Gastroesophageal sphincter (tissue), 4 donors: ENCODE data around the gene CMSS1. TPM values are rescaled to one million over a fixed set of nuclear protein-coding genes. Genes with fewer than 3 reads are reported as not detected.

Experiments
- ATAC-seq: fragments of 150-250 bp; one replicate; pipeline ENCODE4 v1.9.1; 2016; ENCODE audit warnings: mild to moderate bottlenecking, moderate library complexity
- H3K27ac ChIP-seq, 4 donors: fragments of 200-600 bp; sonication (generic) in 3 of 4; 1 replicate in 3 of 4; 2 replicates in 1 of 4; pipeline ENCODE4 v1.5.1; 2016 to 2019
- H3K27me3 ChIP-seq: fragments of 200-600 bp; sonication (generic); one replicate; pipeline ENCODE4 v1.5.1; 2019
- H3K36me3 ChIP-seq, 2 donors: fragments of 200-600 bp; sonication (generic); one replicate each; pipeline ENCODE4 v1.5.1; 2019; ENCODE audit warnings: control low read depth in 1 of 2
- H3K4me1 ChIP-seq, 3 donors: fragments of 200-600 bp; sonication (generic); 1 replicate in 2 of 3; 2 replicates in 1 of 3; pipeline ENCODE4 v1.5.1; 2016 to 2019; ENCODE audit warnings: control low read depth in 2 of 3
- H3K4me3 ChIP-seq, 2 donors: fragments of 200-600 bp; sonication (generic); one replicate each; pipeline ENCODE4 v1.5.1; 2019; ENCODE audit warnings: mild to moderate bottlenecking in 1 of 2, moderate library complexity in 1 of 2
- H3K9me3 ChIP-seq, 3 donors: fragments of 200-600 bp; sonication (generic); one replicate each; pipeline ENCODE4 v1.5.1; 2017 to 2019; ENCODE audit warnings: control low read depth in 2 of 3
- EP300 ChIP-seq: sonication (generic); formaldehyde crosslinking; IDR thresholded peaks from one replicate; pipeline ENCODE4 v1.6.1; 2017; ENCODE audit warnings: antibody characterized with exemption, mild to moderate bottlenecking
- POLR2A ChIP-seq, 2 donors: fragments of 450-650 bp; IDR thresholded peaks; one replicate each; pipeline ENCODE4 v1.6.1; 2017; ENCODE audit warnings: antibody characterized with exemption in 2 of 2, mild to moderate bottlenecking in 2 of 2, moderate library complexity in 1 of 2
- POLR2AphosphoS5 ChIP-seq: sonication (generic); formaldehyde crosslinking; IDR thresholded peaks from one replicate; pipeline ENCODE4 v1.6.1; 2017; ENCODE audit warnings: antibody characterized with exemption
- WGBS, 2 donors: methylation state at CpG; one replicate each; pipeline ENCODE4 v1.1.5; 2018; ENCODE audit warnings: low coverage in 1 of 2; 5-methylcytosine and 5-hydroxymethylcytosine counted together
- total RNA-seq, 4 donors: library from RNA; depleted of rRNA; stranded (reverse); fragments of >200 nt; gene quantifications; one replicate each; pipeline ENCODE4 v1.1.0, GENCODE V29; 2016
- TF ChIP-seq, protein P1 (sequence below), 4 experiments: fragments of 200-600 bp in 2 of 4; fragments of 450-650 bp in 2 of 4; sonication (generic) in 1 of 4; IDR thresholded peaks; one replicate each; pipeline ENCODE4 v1.5.1; 2017 to 2019; ENCODE audit warnings: antibody characterized with exemption in 4 of 4, mild to moderate bottlenecking in 2 of 4, moderate library complexity in 2 of 4

The CMSS1 gene
- total RNA-seq, 4 donors from 2014 or later: 15.2 to 20.8 (median 16.6) TPM

DNA sequence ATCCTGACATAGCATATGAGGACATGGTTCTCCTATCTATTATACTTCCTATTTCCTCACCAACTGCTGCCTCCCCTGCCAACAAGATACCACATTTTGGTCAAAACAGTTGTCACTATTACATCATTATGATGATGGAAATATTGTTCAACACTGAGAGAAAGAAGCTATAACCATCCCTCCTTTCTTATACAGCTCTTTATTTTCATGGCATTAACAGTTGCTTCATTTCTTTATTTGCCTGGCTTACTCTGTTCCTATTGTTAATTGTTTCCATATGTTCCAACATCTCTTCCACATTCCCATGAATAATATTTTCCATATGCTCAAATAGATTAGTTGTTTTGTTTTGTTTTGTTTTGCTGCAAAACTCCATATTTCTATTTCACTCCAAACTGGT, 337.5 kb downstream of the CMSS1 start:
- peaks cover 5 to 46% (median 19%) of the 10 kb centered on the region in 3 donors for H3K4me1 ChIP-seq
- H3K4me3 ChIP-seq: no peak overlapping the region
- peaks cover 0 to 18% (median 0%) of the 10 kb centered on the region in 3 donors for H3K9me3 ChIP-seq
- H3K27me3 ChIP-seq: no peaks in the 10 kb centered on the region
- TF ChIP-seq EP300: no peak
- TF ChIP-seq, protein P1, sequence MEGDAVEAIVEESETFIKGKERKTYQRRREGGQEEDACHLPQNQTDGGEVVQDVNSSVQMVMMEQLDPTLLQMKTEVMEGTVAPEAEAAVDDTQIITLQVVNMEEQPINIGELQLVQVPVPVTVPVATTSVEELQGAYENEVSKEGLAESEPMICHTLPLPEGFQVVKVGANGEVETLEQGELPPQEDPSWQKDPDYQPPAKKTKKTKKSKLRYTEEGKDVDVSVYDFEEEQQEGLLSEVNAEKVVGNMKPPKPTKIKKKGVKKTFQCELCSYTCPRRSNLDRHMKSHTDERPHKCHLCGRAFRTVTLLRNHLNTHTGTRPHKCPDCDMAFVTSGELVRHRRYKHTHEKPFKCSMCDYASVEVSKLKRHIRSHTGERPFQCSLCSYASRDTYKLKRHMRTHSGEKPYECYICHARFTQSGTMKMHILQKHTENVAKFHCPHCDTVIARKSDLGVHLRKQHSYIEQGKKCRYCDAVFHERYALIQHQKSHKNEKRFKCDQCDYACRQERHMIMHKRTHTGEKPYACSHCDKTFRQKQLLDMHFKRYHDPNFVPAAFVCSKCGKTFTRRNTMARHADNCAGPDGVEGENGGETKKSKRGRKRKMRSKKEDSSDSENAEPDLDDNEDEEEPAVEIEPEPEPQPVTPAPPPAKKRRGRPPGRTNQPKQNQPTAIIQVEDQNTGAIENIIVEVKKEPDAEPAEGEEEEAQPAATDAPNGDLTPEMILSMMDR (IDR thresholded peaks at IDR 0.05): no peak
- TF ChIP-seq POLR2AphosphoS5: no peak
- no peak for ATAC-seq
- H3K27ac ChIP-seq: no peak overlapping the region
- no peaks in the 10 kb centered on the region for H3K36me3 ChIP-seq

- Histone ChIP-seq H3K27me3 (no peaks in the 10 kb centered on the region), H3K4me3 (no peak overlapping the region)
Observed at GRCh38 chr3:100155590-100155989, 337.9 kb downstream of the CMSS1 start.

GRCh38 chr3:100157685-100158084, 340.0 kb downstream of the CMSS1 start:
- H3K4me1 ChIP-seq: peaks cover 5 to 38% (median 19%) of the 10 kb centered on the region in 3 donors
- peaks cover 0 to 18% (median 0%) of the 10 kb centered on the region in 3 donors for H3K9me3 ChIP-seq
- TF ChIP-seq POLR2A (IDR thresholded peaks at IDR 0.05): no peak
- TF ChIP-seq EP300: no peak
- no peak for TF ChIP-seq POLR2AphosphoS5
- no peak for ATAC-seq
- WGBS, 2 donors: 56 to 67% methylated on average over 1 to 2 of the region's 2 CpGs
- H3K4me3 ChIP-seq: no peak overlapping the region
- H3K36me3 ChIP-seq: no peaks in the 10 kb centered on the region
- no peak overlapping the region for H3K27ac ChIP-seq
- H3K27me3 ChIP-seq: no peaks in the 10 kb centered on the region

More at GRCh38 chr3:100155590-100155989, 337.9 kb downstream of the CMSS1 start:
- H3K27ac ChIP-seq: no peak overlapping the region
- no peaks in the 10 kb centered on the region for H3K36me3 ChIP-seq
- H3K4me1 ChIP-seq: peaks cover 5 to 46% (median 21%) of the 10 kb centered on the region in 3 donors
- no peak for ATAC-seq
- H3K9me3 ChIP-seq: peaks cover 0 to 18% (median 0%) of the 10 kb centered on the region in 3 donors
- TF ChIP-seq, protein P1 (IDR thresholded peaks at IDR 0.05): no peak
- TF ChIP-seq POLR2A (IDR thresholded peaks at IDR 0.05) (no peak), EP300 (no peak), POLR2AphosphoS5 (no peak)

DNA sequence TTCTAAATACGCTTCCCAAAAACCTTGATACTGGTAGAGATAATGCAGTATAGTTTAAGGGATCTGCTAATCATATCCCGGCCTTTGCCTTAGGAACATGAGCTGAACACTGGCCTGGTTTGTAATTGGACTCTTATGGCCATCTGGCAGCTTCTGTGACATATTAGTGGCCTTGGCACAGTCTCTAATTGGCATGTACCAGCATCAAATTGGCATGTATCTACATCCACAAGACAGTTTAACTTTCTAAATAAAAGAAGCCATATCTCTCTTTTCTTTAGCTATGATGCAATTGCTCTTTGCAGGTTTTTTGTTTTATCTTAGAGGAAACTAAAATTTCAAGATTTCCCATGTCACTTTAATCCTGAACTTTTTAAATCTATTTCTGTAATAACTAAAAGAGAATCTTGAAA, 341.3 kb downstream of the CMSS1 start:
- Histone ChIP-seq H3K36me3 (no peaks in the 10 kb centered on the region), H3K4me3 (no peak overlapping the region), H3K4me1 (peaks cover 5 to 44% (median 19%) of the 10 kb centered on the region in 3 donors), H3K9me3 (peaks cover 0 to 18% (median 0%) of the 10 kb centered on the region in 3 donors), H3K27ac (peak overlapping the region in 2 of 4 donors; percentile 63 to 67), H3K27me3 (no peaks in the 10 kb centered on the region)
- ATAC-seq: no peak
- WGBS, 2 donors: 70 to 73% methylated on average over 2 of the region's 2 CpGs
- no peak for TF ChIP-seq POLR2AphosphoS5
- TF ChIP-seq, protein P1 (IDR thresholded peaks at IDR 0.05): no peak
- no peak for TF ChIP-seq EP300
- no peak for TF ChIP-seq POLR2A (IDR thresholded peaks at IDR 0.05)

- H3K36me3 ChIP-seq: no peaks in the 10 kb centered on the region
- WGBS, 2 donors: 7 to 17% methylated on average over 4 of the region's 4 CpGs
- peaks cover 5 to 50% (median 21%) of the 10 kb centered on the region in 3 donors for H3K4me1 ChIP-seq
- H3K4me3 ChIP-seq: no peak overlapping the region
- ATAC-seq: peak; percentile 43
- no peaks in the 10 kb centered on the region for H3K27me3 ChIP-seq
- no peak for TF ChIP-seq EP300
- peaks cover 0 to 18% (median 0%) of the 10 kb centered on the region in 3 donors for H3K9me3 ChIP-seq
- H3K27ac ChIP-seq: peak overlapping the region; percentile 53 to 67 (median 62)
Observed at GRCh38 chr3:100159331-100160153, 341.9 kb downstream of the CMSS1 start.

- no peaks in the 10 kb centered on the region for H3K36me3 ChIP-seq
- peaks cover 5 to 50% (median 21%) of the 10 kb centered on the region in 3 donors for H3K4me1 ChIP-seq
- no peaks in the 10 kb centered on the region for H3K27me3 ChIP-seq
- ATAC-seq: no peak
- no peak overlapping the region for H3K4me3 ChIP-seq
- H3K27ac ChIP-seq: peak overlapping the region in 3 of 4 donors; percentile 61 to 67 (median 63)
- peaks cover 0 to 12% (median 0%) of the 10 kb centered on the region in 3 donors for H3K9me3 ChIP-seq
- TF ChIP-seq, protein P1 (IDR thresholded peaks at IDR 0.05): no peak
- TF ChIP-seq POLR2A (IDR thresholded peaks at IDR 0.05) (no peak), EP300 (no peak), POLR2AphosphoS5 (no peak)
- 88 to 100% methylated on average over 1 to 2 of the region's 2 CpGs for WGBS, 2 donors
Observed at GRCh38 chr3:100160521-100160920, 342.9 kb downstream of the CMSS1 start.
